Muscle layer of colon (tissue), 2 donors: ENCODE results near the gene CTXND2.
"Not testable (repeated sequence)": the region's sequence is repeated elsewhere in the genome, so short reads cannot be mapped to it uniquely, and the experiment has no call there.

Experiments used
- H3K27ac ChIP-seq: one replicate; pipeline ENCODE4 v1.7.0; 2013; ENCODE audit warnings: low read depth, mild to moderate bottlenecking, low read length, moderate library complexity
- H3K27me3 ChIP-seq, 2 donors: one replicate each; pipeline ENCODE4 v1.7.0; 2013; ENCODE audit warnings: low read length in 2 of 2, mild to moderate bottlenecking in 2 of 2; ENCODE audit not compliant: insufficient read depth in 2 of 2, control insufficient read depth in 1 of 2
- H3K36me3 ChIP-seq: one replicate; pipeline ENCODE4 v1.7.0; 2013; ENCODE audit warnings: mild to moderate bottlenecking, low read length; ENCODE audit not compliant: insufficient read depth
- H3K4me1 ChIP-seq: one replicate; pipeline ENCODE4 v1.7.0; 2013; ENCODE audit warnings: mild to moderate bottlenecking, low read length; ENCODE audit not compliant: insufficient read depth
- H3K4me3 ChIP-seq, 2 donors: one replicate each; pipeline ENCODE4 v1.7.0; 2013; ENCODE audit warnings: low read length in 2 of 2, low read depth in 1 of 2, mild to moderate bottlenecking in 1 of 2, moderate library complexity in 1 of 2
- H3K9ac ChIP-seq: one replicate; pipeline ENCODE4 v1.7.0; 2013; ENCODE audit warnings: low read length
- H3K9me3 ChIP-seq: one replicate; pipeline ENCODE4 v1.7.0; 2013; ENCODE audit warnings: mild to moderate bottlenecking, low read length
- donor health status: abdominal sarcoma.
- donor health status: Adenocarcinoma of cecum.

The CTXND2 gene

GRCh38 chr1:150926097-150926741, 39.3 kb downstream of the CTXND2 start, which contains the start of gene SETDB1:
TSS of gene SETDB1 (plus strand) at chr1:150926363. CDS start at chr1:150927715, 1,352 bp downstream.
- H3K27ac ChIP-seq: peak within 1 kb of the TSS; percentile 99

GRCh38 chr1:150927624-150928023, 40.7 kb downstream of the CTXND2 start:
- no peaks in the 10 kb centered on the region for H3K9me3 ChIP-seq
- H3K27me3 ChIP-seq: no peaks in the 10 kb centered on the region
- no peak overlapping the region for H3K4me3 ChIP-seq
- H3K36me3 ChIP-seq: peaks cover 32% of the 10 kb centered on the region
- H3K9ac ChIP-seq: no peak overlapping the region
- peaks cover 9% of the 10 kb centered on the region for H3K4me1 ChIP-seq
- H3K27ac ChIP-seq: no peak overlapping the region

More at GRCh38 chr1:150926097-150926741, 39.3 kb downstream of the CTXND2 start, which contains the start of gene SETDB1:
- Histone ChIP-seq H3K4me1 (peaks cover 14% of the 10 kb centered on the region), H3K9ac (peak within 1 kb of the TSS; percentile 78), H3K27me3 (no peaks in the 10 kb centered on the region), H3K36me3 (peaks cover 25% of the 10 kb centered on the region), H3K9me3 (no peaks in the 10 kb centered on the region), H3K4me3 (peak within 1 kb of the TSS; percentile 90 to 93)

GRCh38 chr1:150928286-150928685, 41.4 kb downstream of the CTXND2 start:
- peaks cover 32% of the 10 kb centered on the region for H3K36me3 ChIP-seq
- no peak overlapping the region for H3K27ac ChIP-seq

GRCh38 chr1:150928775-150929174, 41.8 kb downstream of the CTXND2 start:
- not testable (repeated sequence) for H3K4me3 ChIP-seq, H3K27me3 ChIP-seq, H3K27ac ChIP-seq, H3K9ac ChIP-seq, H3K9me3 ChIP-seq, H3K4me1 ChIP-seq
- H3K36me3 ChIP-seq: peaks cover 32% of the 10 kb centered on the region

More at GRCh38 chr1:150928286-150928685, 41.4 kb downstream of the CTXND2 start:
- peaks cover 9% of the 10 kb centered on the region for H3K4me1 ChIP-seq
- H3K27me3 ChIP-seq: no peaks in the 10 kb centered on the region
- no peak overlapping the region for H3K9ac ChIP-seq
- H3K4me3 ChIP-seq: no peak overlapping the region
- H3K9me3 ChIP-seq: no peaks in the 10 kb centered on the region

DNA sequence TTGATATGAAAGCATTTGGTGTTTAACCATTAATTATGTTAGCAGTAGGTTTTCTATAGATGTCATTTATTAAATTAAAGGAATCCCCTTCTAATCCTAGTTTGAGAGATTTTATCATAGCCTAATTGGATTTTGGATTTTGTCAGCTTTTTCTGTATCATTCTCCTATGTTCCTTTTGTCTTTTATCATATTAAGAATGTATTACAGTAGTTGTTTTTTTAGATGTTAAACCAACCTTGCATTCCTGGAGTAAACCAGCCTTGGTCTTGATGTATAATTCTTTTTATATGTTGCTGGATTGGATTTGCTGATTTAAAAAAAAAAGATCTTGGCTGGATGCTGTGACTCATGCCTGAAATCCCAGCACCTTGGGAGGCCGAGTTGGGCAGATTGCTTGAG, 44.8 kb downstream of the CTXND2 start:
- H3K27me3 ChIP-seq: no peaks in the 10 kb centered on the region
- H3K9me3 ChIP-seq: no peaks in the 10 kb centered on the region
- peaks cover 39% of the 10 kb centered on the region for H3K36me3 ChIP-seq
- H3K9ac ChIP-seq: no peak overlapping the region
- no peak overlapping the region for H3K27ac ChIP-seq
- H3K4me3 ChIP-seq: no peak overlapping the region
- H3K4me1 ChIP-seq: peaks cover 8% of the 10 kb centered on the region

GRCh38 chr1:150944856-150945255, 57.9 kb downstream of the CTXND2 start:
- Histone ChIP-seq H3K27me3 (no peaks in the 10 kb centered on the region), H3K4me3 (no peak overlapping the region), H3K9me3 (no peaks in the 10 kb centered on the region), H3K36me3 (peaks cover 86% of the 10 kb centered on the region), H3K4me1 (no peaks in the 10 kb centered on the region), H3K9ac (no peak overlapping the region), H3K27ac (no peak overlapping the region)

GRCh38 chr1:150954708-150955107, 67.8 kb downstream of the CTXND2 start:
- H3K9me3 ChIP-seq: no peaks in the 10 kb centered on the region
- H3K4me1 ChIP-seq: no peaks in the 10 kb centered on the region
- H3K9ac ChIP-seq: no peak overlapping the region
- no peak overlapping the region for H3K4me3 ChIP-seq
- H3K27ac ChIP-seq: no peak overlapping the region
- H3K36me3 ChIP-seq: peaks cover 62% of the 10 kb centered on the region
- H3K27me3 ChIP-seq: no peaks in the 10 kb centered on the region

GRCh38 chr1:150955280-150955679, 68.3 kb downstream of the CTXND2 start:
- H3K27ac ChIP-seq: no peak overlapping the region

DNA sequence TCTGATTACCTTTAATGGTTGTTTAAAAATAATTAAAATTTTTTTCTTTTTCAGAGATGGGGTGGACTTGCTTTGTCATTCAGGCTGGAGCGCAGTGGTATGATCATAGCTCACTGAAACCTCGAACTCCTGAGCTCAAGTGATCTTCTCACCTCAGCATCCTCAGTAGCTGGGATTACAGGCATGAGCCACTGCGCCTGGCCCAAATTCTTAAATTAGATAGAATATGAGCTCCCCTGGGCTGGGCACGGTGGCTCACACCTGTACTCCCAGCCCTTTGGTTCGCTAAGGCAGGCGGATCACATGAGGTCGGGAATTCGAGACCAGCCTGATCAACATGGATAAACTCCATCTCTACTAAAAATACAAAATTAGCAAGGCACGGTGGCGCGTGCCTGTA, 70.7 kb downstream of the CTXND2 start:
- no peak overlapping the region for H3K9ac ChIP-seq
- H3K27me3 ChIP-seq: no peaks in the 10 kb centered on the region
- H3K4me1 ChIP-seq: no peaks in the 10 kb centered on the region
- no peak overlapping the region for H3K27ac ChIP-seq
- no peak overlapping the region for H3K4me3 ChIP-seq
- peaks cover 67% of the 10 kb centered on the region for H3K36me3 ChIP-seq
- H3K9me3 ChIP-seq: no peaks in the 10 kb centered on the region

More at GRCh38 chr1:150955280-150955679, 68.3 kb downstream of the CTXND2 start:
- Histone ChIP-seq H3K4me1 (no peaks in the 10 kb centered on the region), H3K9ac (no peak overlapping the region), H3K4me3 (no peak overlapping the region), H3K27me3 (no peaks in the 10 kb centered on the region), H3K9me3 (no peaks in the 10 kb centered on the region), H3K36me3 (peaks cover 62% of the 10 kb centered on the region)

- no peaks in the 10 kb centered on the region for H3K4me1 ChIP-seq
- H3K36me3 ChIP-seq: peaks cover 74% of the 10 kb centered on the region
- H3K27me3 ChIP-seq: no peaks in the 10 kb centered on the region
- H3K9me3 ChIP-seq: no peaks in the 10 kb centered on the region
- no peak overlapping the region for H3K27ac ChIP-seq
- no peak overlapping the region for H3K9ac ChIP-seq
- no peak overlapping the region for H3K4me3 ChIP-seq
Measured at GRCh38 chr1:150960646-150961045, 73.7 kb downstream of the CTXND2 start.

DNA sequence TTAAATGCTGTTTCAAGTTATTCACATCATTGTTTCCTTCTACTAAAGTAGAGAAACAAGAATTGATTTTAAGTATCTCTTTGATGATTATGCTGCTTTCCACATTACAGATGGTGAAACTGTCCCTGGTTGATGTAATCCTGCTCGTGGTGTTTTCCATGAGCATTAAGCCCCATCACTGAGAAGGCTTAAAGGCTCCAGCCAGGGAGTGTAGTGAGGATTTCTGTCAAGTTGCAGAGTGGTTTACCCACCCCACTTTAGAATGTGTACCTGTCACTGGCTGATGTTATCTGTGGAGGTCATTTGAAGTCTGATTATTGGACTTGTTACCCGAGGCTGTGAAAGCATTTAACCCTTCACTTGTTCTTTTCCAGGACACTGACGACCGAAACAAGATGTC, 74.8 kb downstream of the CTXND2 start:
- H3K27ac ChIP-seq: no peak overlapping the region
- H3K4me1 ChIP-seq: no peaks in the 10 kb centered on the region
- H3K9me3 ChIP-seq: no peaks in the 10 kb centered on the region
- H3K36me3 ChIP-seq: peaks cover 77% of the 10 kb centered on the region
- no peaks in the 10 kb centered on the region for H3K27me3 ChIP-seq
- H3K9ac ChIP-seq: no peak overlapping the region
- H3K4me3 ChIP-seq: no peak overlapping the region
